HFF-Myc (cell line): ENCODE measurements around the gene ETV6.

Experiments used
- DNase-seq: peaks from one replicate; pipeline ENCODE4 v3.0.0-alpha.2; 2011; ENCODE audit warnings: low read depth; ENCODE audit errors: extremely low read depth
- H3K4me3 ChIP-seq: replicated peaks from 2 replicates; pipeline ENCODE4 v1.5.1; 2011; ENCODE audit warnings: low read depth, mild to moderate bottlenecking, control low read depth, low read length
- TF ChIP-seq, protein P1 (sequence below): IDR thresholded peaks from 2 replicates; pipeline ENCODE4 v1.5.1; 2012; ENCODE audit warnings: mild to moderate bottlenecking, low read depth, low read length, control low read depth; ENCODE audit errors: missing control alignments

The ETV6 gene

DNA sequence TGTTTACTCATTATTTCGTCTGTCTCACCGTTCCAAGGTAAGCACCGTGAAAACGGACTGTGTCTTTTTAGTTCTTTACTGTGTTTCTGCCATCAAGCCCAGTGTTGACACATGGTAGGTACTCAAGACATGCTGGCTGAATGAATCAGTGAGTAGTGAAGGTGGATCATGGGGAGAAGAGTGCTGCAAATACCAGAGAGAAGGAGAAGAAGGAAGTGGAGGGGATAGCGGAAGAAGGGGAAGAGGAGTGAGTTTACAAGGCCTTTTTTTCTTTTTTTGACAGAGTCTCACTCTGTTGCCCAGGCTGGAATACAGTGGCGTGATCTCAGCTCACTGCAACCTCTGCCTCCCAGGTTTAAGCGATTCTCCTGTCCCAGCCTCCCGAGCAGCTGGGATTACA, 54.6 kb downstream of the ETV6 start:
- TF ChIP-seq, protein P1, sequence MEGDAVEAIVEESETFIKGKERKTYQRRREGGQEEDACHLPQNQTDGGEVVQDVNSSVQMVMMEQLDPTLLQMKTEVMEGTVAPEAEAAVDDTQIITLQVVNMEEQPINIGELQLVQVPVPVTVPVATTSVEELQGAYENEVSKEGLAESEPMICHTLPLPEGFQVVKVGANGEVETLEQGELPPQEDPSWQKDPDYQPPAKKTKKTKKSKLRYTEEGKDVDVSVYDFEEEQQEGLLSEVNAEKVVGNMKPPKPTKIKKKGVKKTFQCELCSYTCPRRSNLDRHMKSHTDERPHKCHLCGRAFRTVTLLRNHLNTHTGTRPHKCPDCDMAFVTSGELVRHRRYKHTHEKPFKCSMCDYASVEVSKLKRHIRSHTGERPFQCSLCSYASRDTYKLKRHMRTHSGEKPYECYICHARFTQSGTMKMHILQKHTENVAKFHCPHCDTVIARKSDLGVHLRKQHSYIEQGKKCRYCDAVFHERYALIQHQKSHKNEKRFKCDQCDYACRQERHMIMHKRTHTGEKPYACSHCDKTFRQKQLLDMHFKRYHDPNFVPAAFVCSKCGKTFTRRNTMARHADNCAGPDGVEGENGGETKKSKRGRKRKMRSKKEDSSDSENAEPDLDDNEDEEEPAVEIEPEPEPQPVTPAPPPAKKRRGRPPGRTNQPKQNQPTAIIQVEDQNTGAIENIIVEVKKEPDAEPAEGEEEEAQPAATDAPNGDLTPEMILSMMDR: no peak
- no peak for DNase-seq
- no peak overlapping the region for H3K4me3 ChIP-seq

DNA sequence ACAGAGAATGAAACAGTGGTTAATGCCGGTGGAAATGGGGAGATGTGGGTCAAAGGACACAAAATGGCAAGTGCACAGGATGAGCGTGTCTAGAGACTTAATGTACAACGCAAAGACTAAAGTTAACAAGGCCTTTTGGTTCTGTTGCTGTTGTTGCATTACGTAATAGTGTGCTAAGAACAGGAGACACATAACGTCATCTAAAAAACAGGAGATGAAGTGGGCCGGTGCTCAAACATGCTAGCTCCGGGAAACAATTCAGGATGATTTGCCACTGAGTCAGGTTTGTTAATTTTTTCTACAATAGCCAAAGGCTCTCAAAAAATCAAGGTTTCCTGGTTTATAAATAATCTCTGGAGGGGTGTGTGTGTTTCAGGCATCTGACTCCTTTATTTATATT, 55.5 kb downstream of the ETV6 start:
- TF ChIP-seq, protein P1: no peak
- H3K4me3 ChIP-seq: no peak overlapping the region
- no peak for DNase-seq

DNA sequence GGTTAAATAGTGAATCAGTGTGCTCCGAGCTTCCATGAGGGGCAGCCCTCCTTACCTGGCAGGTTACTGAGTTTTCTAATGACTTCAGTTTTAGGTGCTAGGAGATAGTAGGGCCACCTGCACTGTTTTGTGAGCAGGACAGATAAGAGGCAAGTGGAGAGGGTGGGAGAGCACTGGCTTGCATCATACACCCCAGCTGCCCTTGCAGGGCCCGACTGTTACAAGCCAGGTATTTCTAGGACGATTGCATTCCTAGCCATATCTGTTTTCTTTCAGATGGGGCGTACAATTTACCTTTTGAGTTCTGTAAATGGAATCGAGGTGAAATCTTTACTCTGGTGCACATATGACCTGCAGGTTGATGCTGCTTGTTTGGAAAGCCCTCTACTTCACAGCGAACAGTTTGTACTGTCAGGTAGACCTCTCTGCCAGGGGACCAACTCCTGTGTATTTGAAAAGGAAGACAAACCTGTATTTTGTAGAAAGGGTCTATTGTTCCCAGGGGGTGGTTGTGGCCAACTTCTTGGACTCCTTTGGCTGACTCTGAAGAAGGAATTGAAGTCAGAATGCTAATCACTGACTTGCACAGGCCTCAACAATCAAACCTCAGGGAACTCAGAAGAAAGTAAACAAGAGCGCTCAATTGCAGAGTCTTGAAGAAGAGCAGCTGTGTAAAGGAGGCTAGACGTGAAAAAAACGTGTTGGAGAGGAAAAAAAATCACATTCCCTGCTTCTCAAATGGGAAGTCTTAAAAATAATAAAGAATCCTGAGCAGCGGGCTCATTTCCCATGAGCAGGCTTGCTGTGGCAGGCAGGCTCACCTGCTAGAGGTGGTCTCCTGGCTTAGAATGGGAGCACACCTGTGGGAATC, 57.3 kb downstream of the ETV6 start:
- H3K4me3 ChIP-seq: no peak overlapping the region
- DNase-seq: no peak
- TF ChIP-seq, protein P1: no peak

DNA sequence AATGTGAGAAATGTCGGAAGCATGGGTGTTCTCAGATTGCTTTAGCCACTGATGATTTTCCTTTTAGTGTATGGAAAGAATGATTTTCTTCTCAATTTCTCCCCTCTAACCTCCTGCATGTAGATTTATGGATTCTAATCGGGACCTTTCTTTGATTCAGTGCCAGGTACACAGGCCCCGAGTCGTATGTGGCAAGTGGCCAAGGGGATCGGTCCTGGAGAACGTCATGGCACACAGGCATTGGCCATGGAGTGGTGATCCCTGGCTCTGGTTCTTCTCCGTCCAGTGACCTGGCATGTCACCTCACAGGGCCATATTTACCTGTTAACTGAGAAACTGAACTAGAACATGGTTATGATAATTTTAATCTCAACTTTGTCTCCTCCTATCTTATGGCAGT, 58.1 kb downstream of the ETV6 start:
- TF ChIP-seq, protein P1: no peak
- H3K4me3 ChIP-seq: no peak overlapping the region
- DNase-seq: no peak

DNA sequence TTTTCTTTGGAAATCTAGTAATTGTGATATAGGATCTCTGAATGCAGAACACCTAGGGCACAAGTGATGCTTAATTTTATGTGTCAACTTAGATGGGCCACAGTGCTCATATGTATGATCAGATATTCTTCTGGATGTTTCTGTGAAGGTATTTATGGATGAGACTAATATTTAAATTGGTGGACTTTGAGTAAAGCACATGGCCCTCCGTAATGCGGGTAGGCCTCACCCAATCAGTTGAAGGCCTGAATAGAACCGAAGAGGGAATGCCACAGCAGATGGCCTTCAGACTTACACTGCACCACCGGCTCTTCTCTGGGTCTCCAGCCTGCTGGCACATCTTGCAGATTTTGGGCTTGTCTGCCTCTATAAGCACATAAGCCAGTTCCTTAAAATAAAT, 60.0 kb downstream of the ETV6 start:
- TF ChIP-seq, protein P1: no peak
- H3K4me3 ChIP-seq: no peak overlapping the region
- DNase-seq: no peak

DNA sequence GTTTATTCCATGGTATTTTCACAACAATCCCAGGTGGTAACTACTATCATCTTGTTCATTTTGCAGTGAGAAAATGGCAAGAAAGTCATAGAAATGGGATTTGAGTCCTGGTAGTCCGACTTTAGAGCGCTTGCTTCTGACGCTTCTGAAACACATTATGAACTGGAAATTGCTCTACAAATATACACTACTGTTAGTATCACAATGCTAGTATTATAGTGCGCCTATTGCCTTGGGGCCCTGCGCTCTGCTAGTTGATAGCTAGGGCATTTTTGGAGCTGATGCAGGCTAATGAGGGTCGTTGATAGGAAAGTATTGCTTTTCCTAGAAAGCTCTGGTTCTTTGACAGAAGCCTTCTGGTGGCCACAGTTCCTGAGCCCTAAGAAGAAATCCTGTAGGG, 61.0 kb downstream of the ETV6 start:
- TF ChIP-seq, protein P1: no peak
- no peak for DNase-seq
- no peak overlapping the region for H3K4me3 ChIP-seq
